Lung (tissue), 12 donors: Measurements from ENCODE around the gene KICS2. TPM values are rescaled to one million over a fixed set of nuclear protein-coding genes. Genes with fewer than 3 reads are reported as not detected.

ENCODE experiments used
- ATAC-seq: fragments of 200-7000 bp; cut with Tn5 transposase; one replicate; pipeline ENCODE4 v1.9.1; 2020; ENCODE audit warnings: moderate number of reproducible peaks; ENCODE audit not compliant: insufficient read depth, low FRiP score
- DNase-seq, 3 donors: peaks; one replicate each; pipeline ENCODE4 v3.0.0-alpha.2; 2013 to 2017
- H3K27ac ChIP-seq, 2 donors: one replicate each; pipeline ENCODE4 v1.5.1; 2013; ENCODE audit warnings: mild to moderate bottlenecking in 2 of 2, moderate library complexity in 2 of 2, control low read depth in 1 of 2, inconsistent platforms in 1 of 2, low read depth in 1 of 2, low read length in 1 of 2
- H3K27me3 ChIP-seq, 3 donors: one replicate each; pipeline ENCODE4 v1.5.1; 2013; ENCODE audit warnings: low read length in 2 of 3; ENCODE audit not compliant: control insufficient read depth in 3 of 3, insufficient read depth in 3 of 3
- H3K36me3 ChIP-seq, 4 donors: one replicate each; pipeline ENCODE4 v1.5.1; 2013; ENCODE audit warnings: low read length in 4 of 4, mild to moderate bottlenecking in 1 of 4, moderate library complexity in 1 of 4; ENCODE audit not compliant: control insufficient read depth in 4 of 4, insufficient read depth in 4 of 4
- H3K4me1 ChIP-seq, 5 donors: one replicate each; pipeline ENCODE4 v1.5.1; 2013; ENCODE audit warnings: low read length in 5 of 5, mild to moderate bottlenecking in 2 of 5, moderate library complexity in 1 of 5; ENCODE audit not compliant: control insufficient read depth in 5 of 5, insufficient read depth in 5 of 5
- H3K4me3 ChIP-seq: one replicate; pipeline ENCODE4 v1.5.1; 2013; ENCODE audit warnings: mild to moderate bottlenecking, control low read depth, moderate library complexity
- H3K9ac ChIP-seq, 2 donors: one replicate each; pipeline ENCODE4 v1.5.1; 2013; ENCODE audit warnings: low read length in 2 of 2, control low read depth in 1 of 2; ENCODE audit not compliant: insufficient read depth in 1 of 2
- H3K9me3 ChIP-seq, 4 donors: one replicate each; pipeline ENCODE4 v1.5.1; 2013; ENCODE audit warnings: low read length in 3 of 4, mild to moderate bottlenecking in 1 of 4, moderate library complexity in 1 of 4; ENCODE audit not compliant: control insufficient read depth in 4 of 4, insufficient read depth in 3 of 4
- CTCF ChIP-seq: IDR thresholded peaks from 2 replicates; pipeline ENCODE4 v1.5.1; 2012; ENCODE audit warnings: mild to moderate bottlenecking; ENCODE audit errors: control extremely low read depth, extremely low read depth
- WGBS, 2 donors: extraction: QIAGEN DNeasy Blood & Tissue Kit; methylation state at CpG; one replicate each; pipeline ENCODE4 v1.1.7; 2013; 5-methylcytosine and 5-hydroxymethylcytosine counted together
- polyA plus RNA-seq, 2 donors: library from polyadenylated mRNA; stranded (reverse); fragments of 200-250 nt; gene quantifications; one replicate each; pipeline ENCODE4 v1.2.1, GENCODE V29; 2013
- total RNA-seq, 2 donors: library from RNA; depleted of rRNA in 1 of 2; stranded (reverse); fragments of >200 nt in 1 of 2; gene quantifications; one replicate each; pipeline ENCODE4 v1.2.1, GENCODE V29; 2014 to 2021
- donor health status: control.
- donor health status: control.
- donor health status: Bipolar disorder and iron deficiency.
- donor health status: healthy.
- donor health status: DM: yes; HTN: yes; CAD: no.

The KICS2 gene
- total and polyA plus RNA-seq, 4 donors: 3.4 to 8.2 (median 5.9) TPM

DNA sequence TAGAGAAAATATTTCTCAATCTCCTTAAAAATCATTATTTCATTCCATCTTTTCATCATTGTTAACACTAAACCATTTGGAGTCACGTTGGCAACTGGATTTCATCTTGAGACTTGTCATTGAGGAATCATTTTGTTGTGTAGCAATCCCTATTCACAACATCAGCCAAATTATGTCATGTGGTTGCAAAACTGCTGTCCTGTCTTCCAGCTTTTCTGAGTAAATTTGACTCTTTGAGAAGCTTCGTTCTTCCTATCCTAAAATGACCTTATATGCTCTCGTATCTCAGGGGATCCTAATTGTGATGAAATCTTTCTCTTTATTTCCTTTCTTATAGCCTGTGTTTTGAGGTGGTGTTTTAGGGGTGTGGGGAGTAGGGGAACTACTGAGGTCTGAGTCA is 30.6 kb upstream of the KICS2 start:
- Histone ChIP-seq H3K36me3 (no peaks in the 10 kb centered on the region), H3K9me3 (no peaks in the 10 kb centered on the region), H3K27me3 (no peaks in the 10 kb centered on the region), H3K4me3 (no peak overlapping the region), H3K4me1 (peaks cover 0 to 8% (median 0%) of the 10 kb centered on the region in 5 donors), H3K27ac (peak overlapping the region in 1 of 2 donors; percentile 23), H3K9ac (peak overlapping the region in 1 of 2 donors; percentile 38)
- ATAC-seq: peak; percentile 24
- 24 to 51% methylated on average over 3 of the region's 3 CpGs for WGBS, 2 donors
- DNase-seq: peak in 2 of 3 donors; percentile 63 to 92
- TF ChIP-seq CTCF: no peak

- 88 to 93% methylated on average over 4 of the region's 4 CpGs for WGBS, 2 donors
- DNase-seq: no peak
- Histone ChIP-seq H3K27me3 (no peaks in the 10 kb centered on the region), H3K4me1 (peaks cover 0 to 3% (median 0%) of the 10 kb centered on the region in 5 donors), H3K9me3 (no peaks in the 10 kb centered on the region), H3K36me3 (no peaks in the 10 kb centered on the region), H3K4me3 (no peak overlapping the region), H3K27ac (no peak overlapping the region), H3K9ac (no peak overlapping the region)
- no peak for ATAC-seq
- no peak for TF ChIP-seq CTCF
These were observed 21.7 kb upstream of the KICS2 start for GRCh38 chr12:64243809-64244208.

GRCh38 chr12:64240781-64241180 is 18.7 kb upstream of the KICS2 start:
- ATAC-seq (no peak), DNase-seq (no peak)
- Histone ChIP-seq H3K27me3 (no peaks in the 10 kb centered on the region), H3K9me3 (no peaks in the 10 kb centered on the region), H3K9ac (no peak overlapping the region), H3K27ac (no peak overlapping the region), H3K4me1 (peaks cover 0 to 3% (median 0%) of the 10 kb centered on the region in 5 donors), H3K36me3 (no peaks in the 10 kb centered on the region), H3K4me3 (no peak overlapping the region)
- WGBS, 2 donors: 78 to 85% methylated on average over 3 of the region's 3 CpGs
- TF ChIP-seq CTCF: no peak

DNA sequence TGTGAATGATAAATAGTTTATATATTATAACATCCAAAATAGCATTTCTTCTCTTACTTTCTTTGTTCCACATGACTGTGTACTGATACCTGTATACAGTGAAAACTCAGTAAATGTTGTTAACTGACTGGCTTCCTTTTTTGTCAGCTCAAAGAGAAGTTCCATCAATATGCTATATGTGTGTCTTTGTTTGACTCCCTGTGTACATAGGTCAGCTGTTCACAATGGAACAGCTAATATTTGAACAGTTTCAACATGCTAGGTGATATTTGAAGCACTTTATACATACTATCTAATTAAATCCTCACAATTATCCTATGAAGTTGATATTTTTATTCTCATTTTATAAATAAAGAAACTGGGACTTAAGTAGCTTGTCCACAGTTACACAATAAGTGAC is 15.3 kb upstream of the KICS2 start:
- no peak for ATAC-seq
- H3K36me3 ChIP-seq: no peaks in the 10 kb centered on the region
- no peak for DNase-seq
- H3K4me1 ChIP-seq: peaks cover 0 to 7% (median 0%) of the 10 kb centered on the region in 5 donors
- H3K27me3 ChIP-seq: no peaks in the 10 kb centered on the region
- H3K9ac ChIP-seq: no peak overlapping the region
- no peaks in the 10 kb centered on the region for H3K9me3 ChIP-seq
- TF ChIP-seq CTCF: no peak
- H3K4me3 ChIP-seq: no peak overlapping the region
- no peak overlapping the region for H3K27ac ChIP-seq
